Skeletal muscle cell (primary cell): Measurements from ENCODE around the gene RSRP1.

ENCODE experiments used
- DNase-seq: peaks from one replicate; pipeline ENCODE4 v3.0.0-alpha.2; 2010; ENCODE audit warnings: low read depth
- H3K4me3 ChIP-seq: 2 replicates; pipeline ENCODE4 v1.5.1; 2011; ENCODE audit warnings: low read depth, mild to moderate bottlenecking, control low read depth, low read length, moderate library complexity

Gene RSRP1

DNA sequence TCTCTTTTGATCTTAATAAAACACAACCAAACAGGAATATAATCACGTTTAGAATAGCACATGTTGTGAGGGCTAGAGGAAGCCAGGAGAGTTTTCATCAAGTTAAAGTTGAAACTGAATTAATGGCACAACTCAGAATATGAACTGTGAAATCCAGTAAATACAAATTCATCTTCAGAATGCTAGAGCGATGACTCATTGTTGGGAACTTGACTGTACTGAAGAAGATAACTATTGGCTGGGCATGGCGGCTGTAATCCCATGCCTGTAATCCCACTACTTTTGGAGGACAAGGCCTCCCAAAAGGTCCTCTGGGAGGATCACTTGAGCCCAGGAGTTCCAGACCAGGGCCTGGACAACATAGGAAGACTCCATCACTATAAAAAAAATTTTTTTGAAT lies 23.8 kb downstream of the RSRP1 start:
- no peak for DNase-seq

DNA sequence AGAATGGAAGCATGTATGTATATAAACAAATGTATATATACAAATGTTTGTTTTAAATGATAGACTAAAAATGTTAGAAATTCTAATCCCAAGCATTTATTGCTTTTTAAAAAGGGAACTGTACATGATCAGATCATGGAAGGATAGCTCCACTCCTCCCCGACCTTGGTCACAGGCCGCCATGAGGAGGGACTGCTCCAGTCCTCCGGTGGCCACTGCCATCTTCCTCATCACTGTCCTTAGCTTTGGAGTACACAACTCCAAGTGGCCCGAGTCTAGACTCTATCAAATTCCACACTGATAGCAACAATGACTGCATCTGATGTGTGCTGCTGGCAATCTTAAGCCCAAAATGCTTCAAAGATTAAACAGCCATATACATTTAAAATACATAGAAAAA lies 24.6 kb downstream of the RSRP1 start:
- no peak for DNase-seq

More for the DNA sequence above, 23.8 kb downstream of the RSRP1 start:
- H3K4me3 ChIP-seq: no peak overlapping the region

GRCh38 chr1:25220666-25221065 lies 26.6 kb downstream of the RSRP1 start:
- H3K4me3 ChIP-seq: no peak overlapping the region
- no peak for DNase-seq

More for the DNA sequence above, 24.6 kb downstream of the RSRP1 start:
- no peak overlapping the region for H3K4me3 ChIP-seq

GRCh38 chr1:25219661-25220251 lies 27.5 kb downstream of the RSRP1 start:
- DNase-seq: no peak
- no peak overlapping the region for H3K4me3 ChIP-seq

DNA sequence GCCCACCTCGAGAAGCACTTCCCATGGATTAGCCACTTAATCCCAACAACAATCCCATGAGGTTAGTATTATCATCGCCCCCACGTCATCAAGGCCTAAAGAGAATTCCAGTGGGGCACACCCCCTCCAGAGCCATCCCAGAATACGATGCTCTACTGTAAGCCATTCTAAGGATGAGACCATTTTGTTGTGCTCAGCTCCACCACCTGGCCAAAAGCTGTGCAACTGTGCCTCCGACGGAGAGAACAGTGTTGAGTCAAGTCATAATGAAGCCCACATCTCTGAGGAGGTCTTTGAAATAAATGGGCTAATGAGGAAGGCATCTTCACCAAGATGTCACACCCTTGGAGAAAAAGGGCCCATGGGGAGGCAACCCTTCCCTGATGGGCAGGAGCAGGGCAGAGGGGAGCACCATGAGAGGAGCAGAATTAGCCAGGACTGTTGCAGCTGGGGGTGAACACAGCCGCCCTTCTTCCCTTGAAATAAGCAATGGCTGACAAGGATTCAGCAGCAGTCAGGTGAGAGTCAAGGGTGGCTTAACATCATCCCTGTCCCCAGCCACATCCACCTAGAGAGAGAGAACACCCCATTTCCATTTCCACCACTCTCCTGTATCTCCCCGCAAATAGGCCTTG lies 29.5 kb downstream of the RSRP1 start:
- no peak for DNase-seq
- H3K4me3 ChIP-seq: no peak overlapping the region

DNA sequence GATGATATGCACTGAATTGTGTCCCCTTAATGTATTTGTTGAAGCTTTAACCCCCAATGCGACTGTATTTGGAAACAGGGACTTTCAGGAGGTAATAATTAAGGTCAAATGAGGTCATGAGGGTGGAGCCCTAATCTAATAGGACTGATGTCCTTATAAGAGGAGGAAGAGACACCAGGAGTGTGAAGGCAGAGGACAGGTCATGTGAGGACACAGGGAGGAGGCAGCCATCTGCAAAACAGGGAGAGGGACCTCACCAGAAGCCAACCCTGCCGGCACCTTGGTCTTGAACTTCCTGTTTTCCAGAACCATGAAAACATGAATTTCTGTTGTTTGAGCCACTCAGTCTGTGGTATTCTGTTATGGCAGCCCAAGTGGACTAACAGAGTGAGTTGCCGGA lies 30.2 kb downstream of the RSRP1 start:
- H3K4me3 ChIP-seq: no peak overlapping the region
- no peak for DNase-seq

DNA sequence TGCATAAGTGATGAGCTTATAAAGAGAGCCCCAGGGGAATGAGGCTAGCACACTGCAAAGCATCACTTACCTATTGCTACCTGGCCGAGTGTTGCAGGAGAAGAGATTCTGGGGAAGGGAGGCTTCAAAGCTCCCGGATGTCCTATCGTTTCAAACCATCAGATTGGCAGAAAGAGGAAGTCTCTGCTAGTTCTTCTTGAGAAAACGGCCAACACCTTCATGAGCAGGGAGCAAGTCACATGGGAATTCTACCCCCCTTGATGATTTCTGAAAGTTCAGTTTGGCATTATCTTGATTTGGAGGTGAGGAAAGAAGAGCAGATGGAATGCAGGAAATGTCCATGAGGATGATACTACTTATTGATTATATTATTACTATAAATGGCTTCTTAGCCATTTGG lies 31.1 kb downstream of the RSRP1 start:
- DNase-seq: no peak

GRCh38 chr1:25212725-25213124 lies 34.5 kb downstream of the RSRP1 start:
- H3K4me3 ChIP-seq: no peak overlapping the region
- DNase-seq: no peak

More for the DNA sequence above, 31.1 kb downstream of the RSRP1 start:
- no peak overlapping the region for H3K4me3 ChIP-seq

DNA sequence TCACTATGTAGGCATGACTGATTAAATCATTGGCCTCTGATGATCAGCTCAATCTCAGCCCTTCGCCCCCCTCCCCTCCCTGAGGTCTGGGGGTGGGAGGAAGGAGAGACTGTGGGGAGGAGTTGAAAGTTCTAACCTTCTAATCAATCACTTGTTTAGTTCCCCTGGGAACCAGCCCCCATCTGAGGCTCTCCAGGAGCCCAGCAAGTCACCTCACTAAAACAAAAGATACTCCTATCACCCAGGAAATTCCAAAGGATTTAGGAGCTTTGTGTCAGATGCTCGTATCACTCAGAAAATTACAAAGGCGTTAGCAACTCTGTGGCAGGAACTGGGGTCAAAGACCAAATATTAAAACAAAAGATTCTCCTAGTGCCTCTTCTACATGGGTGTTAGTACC lies 36.5 kb downstream of the RSRP1 start:
- no peak overlapping the region for H3K4me3 ChIP-seq
- DNase-seq: no peak

DNA sequence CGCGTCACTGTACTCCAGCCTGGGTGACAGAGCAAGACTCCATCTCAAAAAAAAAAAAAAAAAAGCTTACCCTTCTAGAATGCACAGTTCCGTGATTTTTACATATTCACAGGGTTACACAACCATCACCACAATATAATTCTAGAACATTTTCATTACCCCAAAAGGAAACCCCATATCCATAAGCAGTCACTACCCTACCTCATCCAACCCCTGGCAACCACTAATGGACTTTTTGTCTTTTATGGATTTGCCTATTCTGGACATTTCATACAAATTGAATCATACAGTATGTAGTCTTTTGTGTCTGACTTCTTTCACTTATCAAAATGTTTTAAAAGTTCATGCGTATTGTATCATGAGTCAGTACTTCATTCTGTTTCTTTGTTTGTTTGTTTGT lies 37.7 kb downstream of the RSRP1 start:
- no peak for DNase-seq

DNA sequence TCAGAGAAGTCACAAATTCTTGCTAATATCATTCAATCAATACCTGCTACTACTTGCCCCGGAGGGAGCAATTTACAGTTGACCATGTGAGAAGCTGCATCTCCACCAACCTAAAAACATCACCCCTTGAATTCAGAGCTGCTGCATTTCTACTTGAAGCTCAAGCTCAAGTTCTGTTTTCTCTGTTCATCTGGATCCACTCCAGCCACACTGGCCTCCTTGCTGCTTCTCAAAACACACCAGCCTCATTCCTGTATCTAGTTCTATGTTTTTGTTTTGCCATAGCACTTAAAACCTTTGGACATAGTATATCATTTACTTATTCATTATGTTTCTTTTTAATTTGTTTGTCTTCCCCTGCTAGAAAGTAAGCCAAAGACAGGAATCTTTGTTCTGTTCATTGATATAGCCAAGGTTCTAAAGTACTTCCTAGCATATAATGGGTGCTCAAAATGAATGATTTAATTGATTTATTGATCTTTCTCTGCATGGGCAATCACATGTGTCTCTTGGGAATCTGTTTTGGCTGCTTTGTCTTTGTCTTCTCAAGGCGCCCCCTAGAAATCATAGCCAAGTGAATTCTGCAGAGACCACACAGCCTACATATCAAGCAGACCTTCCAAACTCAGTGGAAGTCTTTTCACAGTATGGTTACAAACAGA lies 38.6 kb downstream of the RSRP1 start:
- DNase-seq: no peak
- no peak overlapping the region for H3K4me3 ChIP-seq

More for the DNA sequence above, 37.7 kb downstream of the RSRP1 start:
- H3K4me3 ChIP-seq: no peak overlapping the region

- DNase-seq: no peak
- no peak overlapping the region for H3K4me3 ChIP-seq
Measured at GRCh38 chr1:25208092-25208491, 39.2 kb downstream of the RSRP1 start.

GRCh38 chr1:25206201-25206600 lies 41.1 kb downstream of the RSRP1 start:
- DNase-seq: no peak
- H3K4me3 ChIP-seq: no peak overlapping the region

DNA sequence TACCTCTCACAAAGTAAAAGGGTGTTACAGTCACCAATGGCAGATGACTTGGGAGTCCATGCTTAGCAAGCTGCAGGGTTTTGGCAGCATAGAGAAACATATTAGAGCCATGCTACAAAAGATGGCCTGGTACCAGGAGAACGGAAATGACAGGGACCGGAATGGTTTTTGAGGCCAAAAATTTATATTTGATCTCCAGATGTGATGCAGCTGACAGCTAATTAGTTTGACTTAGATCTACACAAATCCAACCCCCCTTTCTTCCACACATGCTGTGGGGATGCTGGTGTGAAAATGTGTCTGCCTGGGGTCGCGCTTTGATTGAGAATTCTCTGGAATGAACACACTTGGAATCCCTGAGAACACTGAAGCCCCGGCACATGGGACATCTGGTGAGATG lies 41.5 kb downstream of the RSRP1 start:
- no peak overlapping the region for H3K4me3 ChIP-seq

GRCh38 chr1:25204797-25205480 lies 42.3 kb downstream of the RSRP1 start:
- DNase-seq: no peak
- H3K4me3 ChIP-seq: no peak overlapping the region

More for the DNA sequence above, 41.5 kb downstream of the RSRP1 start:
- no peak for DNase-seq

GRCh38 chr1:25201006-25201405 lies 46.2 kb downstream of the RSRP1 start:
- H3K4me3 ChIP-seq: no peak overlapping the region
- no peak for DNase-seq

DNA sequence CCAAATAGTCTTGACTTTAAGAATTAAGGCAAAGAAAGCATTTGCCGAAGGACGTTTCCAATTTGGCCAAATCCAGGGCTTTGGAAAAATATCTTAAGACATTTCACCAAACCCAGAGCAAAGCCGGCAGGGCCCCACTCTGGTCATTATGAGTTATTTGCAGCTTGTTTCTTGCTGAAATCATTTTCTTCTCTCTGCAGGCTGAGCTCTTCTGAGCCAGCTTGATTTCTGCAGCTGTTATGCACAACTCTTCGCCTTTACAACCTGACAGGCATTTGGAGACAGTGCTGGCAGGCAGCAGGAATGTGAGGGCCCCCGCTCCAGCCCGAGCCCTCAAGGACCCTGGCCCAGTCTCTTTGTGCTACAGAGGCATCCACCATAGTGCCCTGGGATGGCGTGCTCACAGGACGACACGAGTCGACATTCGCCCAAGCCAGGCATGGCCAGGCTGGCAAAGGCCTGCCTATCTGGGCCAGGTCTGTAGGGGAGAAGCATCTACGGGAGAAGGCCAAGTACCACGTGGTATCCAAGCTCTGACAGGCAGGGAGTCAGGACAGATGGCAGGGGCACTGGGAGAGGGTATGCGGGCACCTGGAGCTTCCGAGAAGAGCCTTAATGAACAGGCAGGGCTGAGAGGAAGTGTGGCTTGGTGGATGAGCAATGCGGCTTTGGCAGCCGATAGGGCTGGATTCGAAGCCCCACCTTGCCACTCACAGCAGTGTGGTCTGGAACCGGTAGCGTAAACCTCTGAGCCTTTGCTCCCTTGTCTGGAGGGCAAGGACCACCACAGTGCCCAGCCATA lies 47.2 kb downstream of the RSRP1 start:
- no peak overlapping the region for H3K4me3 ChIP-seq
- DNase-seq: no peak

GRCh38 chr1:25198663-25199252 lies 48.5 kb downstream of the RSRP1 start:
- DNase-seq: no peak
- H3K4me3 ChIP-seq: peak overlapping the region; percentile 12

DNA sequence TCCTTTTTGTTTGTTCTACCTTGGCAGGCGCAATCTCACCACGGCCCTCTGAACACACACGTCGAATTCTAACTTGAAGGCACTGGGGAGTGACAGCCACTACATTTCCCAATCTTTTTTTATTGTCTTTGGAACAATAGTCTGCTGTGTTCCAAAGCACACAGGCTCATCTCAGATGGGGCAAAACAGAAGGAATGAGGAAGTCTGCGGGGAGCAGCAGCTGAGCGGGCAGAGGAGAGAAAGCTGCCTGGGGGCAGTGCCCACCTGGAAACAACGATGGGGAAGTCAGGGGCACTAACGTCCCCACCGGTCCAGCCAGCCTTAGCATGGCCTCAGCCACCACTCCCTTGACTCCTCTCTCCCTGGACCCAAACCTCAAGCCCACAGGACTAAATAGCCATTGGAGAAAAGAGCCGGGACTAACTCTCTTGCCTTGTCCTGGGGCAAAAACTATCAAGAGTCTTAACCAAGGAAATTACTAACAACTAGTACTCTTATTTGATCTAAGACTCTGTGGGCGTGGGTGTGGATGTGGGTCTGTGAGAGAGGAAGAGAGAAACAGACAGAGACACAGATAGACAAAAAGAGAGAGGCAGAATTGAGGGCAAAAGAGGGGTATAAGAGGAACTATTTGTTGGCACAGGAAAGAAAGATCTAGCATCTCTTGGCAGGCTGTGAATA lies 49.1 kb downstream of the RSRP1 start:
- no peak overlapping the region for H3K4me3 ChIP-seq
- no peak for DNase-seq
